Heart left ventricle (tissue), 16 donors: ENCODE results near the gene FGF22. TPM values are rescaled to one million over a fixed set of nuclear protein-coding genes. Genes with fewer than 3 reads are reported as not detected.

Source experiments
- ATAC-seq, 4 donors: fragments of 200-7000 bp; cut with Tn5 transposase; one replicate each; pipeline ENCODE4 v1.9.1; 2020 to 2022; ENCODE audit warnings: moderate library complexity in 4 of 4, mild to moderate bottlenecking in 3 of 4, moderate number of reproducible peaks in 1 of 4
- DNase-seq, 5 donors: peaks; one replicate each; pipeline ENCODE4 v3.0.0-alpha.2; 2020
- H3K27ac ChIP-seq, 12 donors: fragments of 200-600 bp; sonication (generic) in 4 of 12; one replicate each; pipeline versions ENCODE4 v1.5.0 to v1.8.0; 2016 to 2022; ENCODE audit warnings: mild to moderate bottlenecking in 2 of 12
- H3K27me3 ChIP-seq, 9 donors: fragments of 200-600 bp; sonication (generic) in 2 of 9; one replicate each; pipeline versions ENCODE4 v1.5.1 to v1.8.0; 2016 to 2022; ENCODE audit warnings: mild to moderate bottlenecking in 3 of 9
- H3K36me3 ChIP-seq, 9 donors: fragments of 200-600 bp; sonication (generic) in 2 of 9; one replicate each; pipeline versions ENCODE4 v1.5.0 to v1.8.0; 2018 to 2022; ENCODE audit warnings: mild to moderate bottlenecking in 2 of 9
- H3K4me1 ChIP-seq, 12 donors: fragments of 200-600 bp; sonication (generic) in 4 of 12; one replicate each; pipeline versions ENCODE4 v1.5.0 to v1.8.0; 2016 to 2022; ENCODE audit warnings: mild to moderate bottlenecking in 3 of 12
- H3K4me3 ChIP-seq, 12 donors: fragments of 200-600 bp; sonication (generic) in 4 of 12; one replicate each; pipeline versions ENCODE4 v1.5.0 to v1.8.0; 2017 to 2022; ENCODE audit warnings: mild to moderate bottlenecking in 9 of 12, moderate library complexity in 4 of 12
- H3K9me3 ChIP-seq, 12 donors: fragments of 200-600 bp; sonication (generic) in 4 of 12; one replicate each; pipeline versions ENCODE4 v1.5.0 to v1.8.0; 2016 to 2022; ENCODE audit warnings: mild to moderate bottlenecking in 1 of 12
- POLR2A ChIP-seq, 2 donors: fragments of 450-650 bp; IDR thresholded peaks; one replicate each; pipeline ENCODE4 v1.6.1; 2017; ENCODE audit warnings: antibody characterized with exemption in 2 of 2, mild to moderate bottlenecking in 2 of 2, moderate library complexity in 2 of 2
- WGBS, 4 donors: extraction: QIAGEN DNeasy Blood & Tissue Kit in 2 of 4; methylation state at CpG; one replicate each; pipeline versions ENCODE4 v1.1.5 to v1.1.7; 2013 to 2018; 5-methylcytosine and 5-hydroxymethylcytosine counted together
- intact Hi-C, 10 donors: fragments of 100-400 bp; cut with DNase I; formaldehyde crosslinking; loops; one replicate each; pipeline versions ENCODE4 v1.11.1 to v1.14.2; 2022
- polyA plus RNA-seq, 2 donors: library from polyadenylated mRNA; stranded (reverse); fragments of 200-250 nt; gene quantifications; one replicate each; pipeline ENCODE4 v1.2.3, GENCODE V29; 2013
- total RNA-seq, 9 donors: library from RNA; depleted of rRNA in 2 of 9; stranded (reverse); fragments of >200 nt in 2 of 9; fragmentation: NEBNext Ultra II Directional in 3 of 9; extraction: Animal tissue kit (Norgen Biotek cat#: 25700) in 3 of 9; gene quantifications; one replicate each; pipeline versions ENCODE4 v1.1.0 to v1.2.4, GENCODE V29; 2016 to 2023
- TF ChIP-seq, protein P1 (sequence below), 12 donors: fragments of 200-600 bp; sonication (generic) in 4 of 12; IDR thresholded peaks; one replicate each; pipeline versions ENCODE4 v1.5.0 to v1.8.0; 2018 to 2022; ENCODE audit warnings: antibody characterized with exemption in 12 of 12, mild to moderate bottlenecking in 5 of 12
- donor health status: ischemic (EF 13 %, LVEDD 7.1; RV severe dilation, severe dysfunction).
- donor health status: healthy with polysubstance abuse.
- donor health status: DM: no; HTN: yes; CAD: no.
- donor health status: DM: no; HTN: no; CAD: no.
- donor health status: ischemic (EF 25% LVEDD 6.9; RV normal size, moderate dysfunction).
- donor health status: ischemic (EF 25% LVEDD 5.7; RV mildly dilated, moderate dysfunction).
- donor health status: healthy.
- donor health status: DM: yes; HTN: yes; CAD: no.
- donor health status: ischemic (EF 35%, LVEDD 5.7; RV mildly dilated, moderate dysfunction).
- donor health status: nonischemic (EF 11% LVEDD 7.7; RV severe dilation, severe dysfunction).
- donor health status: DM: yes; HTN: yes; CAD: no.
- donor health status: PGD.
- donor health status: ischemic (EF 29% LVEDD 5.4; RV normal size, mild dysfunction).
- donor health status: nonischemic (EF 23%, LVEDD 6.1; RV moderate dilation, normal function).

The FGF22 gene
- total and polyA plus RNA-seq, 11 donors = 0.07 to 0.36 (median 0.16) TPM; not detected in 6

DNA sequence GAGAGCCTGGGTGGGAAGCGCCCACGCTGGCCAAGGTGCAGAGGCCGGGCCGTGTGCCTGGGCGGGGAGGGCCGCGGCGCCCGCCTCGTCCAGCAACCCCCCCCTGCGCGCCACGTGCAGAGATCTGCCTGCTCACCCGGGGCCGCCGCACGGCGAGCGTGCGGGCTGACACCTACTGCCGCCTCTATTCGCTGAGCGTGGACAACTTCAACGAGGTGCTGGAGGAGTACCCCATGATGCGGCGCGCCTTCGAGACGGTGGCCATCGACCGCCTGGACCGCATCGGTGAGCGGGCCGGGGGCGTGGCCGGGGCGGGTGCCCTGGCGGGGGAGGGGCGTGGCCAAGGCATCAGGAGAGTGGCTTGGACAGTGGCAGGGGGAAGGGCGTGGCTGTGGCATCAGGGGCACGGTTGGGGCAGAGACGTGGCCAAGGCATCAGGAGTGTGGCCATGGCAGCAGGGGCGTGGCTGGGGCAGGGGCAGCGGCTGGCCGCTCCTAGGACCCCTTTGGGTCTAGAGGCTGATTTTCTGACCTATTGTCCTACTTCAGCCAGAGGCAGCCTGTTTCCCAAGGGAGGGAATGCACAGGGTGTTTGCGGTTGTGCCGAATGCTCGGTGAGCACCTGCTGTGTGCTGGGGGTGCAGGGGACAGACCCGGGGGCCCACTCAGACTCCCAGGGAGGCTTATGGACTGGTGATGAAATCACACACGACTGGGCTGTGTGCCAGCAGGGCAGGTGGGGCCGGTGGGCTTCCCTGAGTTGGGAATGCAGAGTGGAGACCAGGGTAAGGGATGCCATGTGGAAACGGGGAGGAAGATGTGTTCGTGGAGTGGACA lies 25.7 kb upstream of the FGF22 start:
- WGBS, 4 donors = 70 to 81% (median 77%) methylated on average over 20 to 54 of the region's 54 CpGs

DNA sequence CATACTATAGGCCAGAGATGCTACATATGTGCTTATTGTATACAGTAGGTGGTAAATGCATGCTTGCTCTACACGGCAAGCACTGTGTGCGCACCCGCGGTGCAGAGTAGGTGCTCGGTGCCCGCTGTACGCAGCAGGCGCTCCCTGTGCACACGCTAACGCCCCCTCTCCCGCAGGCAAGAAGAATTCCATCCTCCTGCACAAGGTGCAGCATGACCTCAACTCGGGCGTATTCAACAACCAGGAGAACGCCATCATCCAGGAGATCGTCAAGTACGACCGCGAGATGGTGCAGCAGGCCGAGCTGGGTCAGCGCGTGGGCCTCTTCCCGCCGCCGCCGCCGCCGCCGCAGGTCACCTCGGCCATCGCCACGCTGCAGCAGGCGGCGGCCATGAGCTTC lies 24.1 kb upstream of the FGF22 start:
- peaks cover 0 to 12% (median 6%) of the 10 kb centered on the region in 12 donors for H3K4me1 ChIP-seq
- DNase-seq (no peak), ATAC-seq (no peak)
- no peak for TF ChIP-seq POLR2A (IDR thresholded peaks at IDR 0.05)
- TF ChIP-seq, protein P1, sequence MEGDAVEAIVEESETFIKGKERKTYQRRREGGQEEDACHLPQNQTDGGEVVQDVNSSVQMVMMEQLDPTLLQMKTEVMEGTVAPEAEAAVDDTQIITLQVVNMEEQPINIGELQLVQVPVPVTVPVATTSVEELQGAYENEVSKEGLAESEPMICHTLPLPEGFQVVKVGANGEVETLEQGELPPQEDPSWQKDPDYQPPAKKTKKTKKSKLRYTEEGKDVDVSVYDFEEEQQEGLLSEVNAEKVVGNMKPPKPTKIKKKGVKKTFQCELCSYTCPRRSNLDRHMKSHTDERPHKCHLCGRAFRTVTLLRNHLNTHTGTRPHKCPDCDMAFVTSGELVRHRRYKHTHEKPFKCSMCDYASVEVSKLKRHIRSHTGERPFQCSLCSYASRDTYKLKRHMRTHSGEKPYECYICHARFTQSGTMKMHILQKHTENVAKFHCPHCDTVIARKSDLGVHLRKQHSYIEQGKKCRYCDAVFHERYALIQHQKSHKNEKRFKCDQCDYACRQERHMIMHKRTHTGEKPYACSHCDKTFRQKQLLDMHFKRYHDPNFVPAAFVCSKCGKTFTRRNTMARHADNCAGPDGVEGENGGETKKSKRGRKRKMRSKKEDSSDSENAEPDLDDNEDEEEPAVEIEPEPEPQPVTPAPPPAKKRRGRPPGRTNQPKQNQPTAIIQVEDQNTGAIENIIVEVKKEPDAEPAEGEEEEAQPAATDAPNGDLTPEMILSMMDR (IDR thresholded peaks at IDR 0.05) = peak in 3 of 12 donors; percentile 6 to 19 (median 17)
- H3K27ac ChIP-seq = no peak overlapping the region
- no peak overlapping the region for H3K4me3 ChIP-seq
- intact Hi-C loops = no loop called here
- H3K9me3 ChIP-seq = no peaks in the 10 kb centered on the region
- H3K27me3 ChIP-seq = peaks cover 0 to 3% (median 0%) of the 10 kb centered on the region in 9 donors
- WGBS, 4 donors = 28 to 65% (median 37%) methylated on average over 13 to 33 of the region's 33 CpGs
- peaks cover 0 to 39% (median 25%) of the 10 kb centered on the region in 9 donors for H3K36me3 ChIP-seq

More for the DNA sequence above, 25.7 kb upstream of the FGF22 start:
- H3K4me1 ChIP-seq = peaks cover 0 to 27% (median 13%) of the 10 kb centered on the region in 12 donors
- DNase-seq (no peak), ATAC-seq (no peak)
- peaks cover 0 to 22% (median 11%) of the 10 kb centered on the region in 9 donors for H3K36me3 ChIP-seq
- H3K4me3 ChIP-seq = no peak overlapping the region
- H3K27ac ChIP-seq = no peak overlapping the region
- TF ChIP-seq POLR2A (IDR thresholded peaks at IDR 0.05) = no peak
- TF ChIP-seq, protein P1 (IDR thresholded peaks at IDR 0.05) = no peak
- H3K9me3 ChIP-seq = no peaks in the 10 kb centered on the region
- peaks cover 0 to 3% (median 0%) of the 10 kb centered on the region in 9 donors for H3K27me3 ChIP-seq
- intact Hi-C loops = no loop called here

DNA sequence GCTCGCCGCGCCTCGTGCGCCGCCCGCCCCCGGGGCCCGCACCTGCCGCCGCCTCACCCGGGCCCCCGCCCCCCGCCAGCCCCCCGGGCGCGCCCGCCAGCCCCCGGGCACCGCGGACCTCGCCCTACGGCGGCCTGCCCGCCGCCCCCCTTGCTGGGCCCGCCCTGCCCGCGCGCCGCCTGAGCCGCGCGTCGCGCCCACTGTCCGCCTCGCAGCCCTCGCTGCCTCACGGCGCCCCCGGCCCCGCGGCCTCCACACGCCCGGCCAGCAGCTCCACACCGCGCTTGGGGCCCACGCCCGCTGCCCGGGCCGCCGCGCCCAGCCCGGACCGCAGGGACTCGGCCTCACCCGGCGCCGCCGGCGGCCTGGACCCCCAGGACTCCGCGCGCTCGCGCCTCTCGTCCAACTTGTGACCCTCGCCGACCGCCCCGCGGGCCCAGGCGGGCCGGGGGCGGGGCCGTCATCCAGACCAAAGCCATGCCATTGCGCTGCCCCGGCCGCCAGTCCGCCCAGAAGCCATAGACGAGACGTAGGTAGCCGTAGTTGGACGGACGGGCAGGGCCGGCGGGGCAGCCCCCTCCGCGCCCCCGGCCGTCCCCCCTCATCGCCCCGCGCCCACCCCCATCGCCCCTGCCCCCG lies 23.5 kb upstream of the FGF22 start:
- H3K27ac ChIP-seq = no peak overlapping the region
- peak overlapping the region in 1 of 12 donors; percentile 7 for H3K4me3 ChIP-seq
- no peak for ATAC-seq
- TF ChIP-seq POLR2A (IDR thresholded peaks at IDR 0.05) = no peak
- TF ChIP-seq, protein P1 (IDR thresholded peaks at IDR 0.05) = no peak
- WGBS, 4 donors = 19 to 30% (median 20%) methylated on average over 56 to 93 of the region's 97 CpGs; no CpG with 5 or more reads in 1 of the 4 donors
- no peaks in the 10 kb centered on the region for H3K9me3 ChIP-seq
- intact Hi-C loops = no loop called here
- DNase-seq = no peak
- H3K36me3 ChIP-seq = peaks cover 0 to 44% (median 28%) of the 10 kb centered on the region in 9 donors
- H3K4me1 ChIP-seq = peaks cover 0 to 6% (median under 1%) of the 10 kb centered on the region in 12 donors
- H3K27me3 ChIP-seq = peaks cover 0 to 3% (median 0%) of the 10 kb centered on the region in 9 donors
